HUES6 (cell line): ENCODE results near the gene TAS2R13.

Experiments
- H3K27ac ChIP-seq: 2 replicates; pipeline ENCODE4 v1.7.0; 2013; ENCODE audit warnings: low read depth, mild to moderate bottlenecking, low read length, inconsistent platforms
- H3K27me3 ChIP-seq: 2 replicates; pipeline ENCODE4 v1.6.1; 2013; ENCODE audit warnings: low read length; ENCODE audit not compliant: control insufficient read depth, insufficient read depth
- H3K36me3 ChIP-seq: 2 replicates; pipeline ENCODE4 v1.6.1; 2013; ENCODE audit warnings: low read length; ENCODE audit not compliant: control insufficient read depth, insufficient read depth
- H3K4me1 ChIP-seq: 2 replicates; pipeline ENCODE4 v1.6.1; 2013; ENCODE audit warnings: low read length; ENCODE audit not compliant: control insufficient read depth, insufficient read depth
- H3K4me3 ChIP-seq: 2 replicates; pipeline ENCODE4 v1.5.1; 2013; ENCODE audit warnings: low read depth, low read length
- H3K9ac ChIP-seq: one replicate; pipeline ENCODE4 v1.6.1; 2013; ENCODE audit warnings: mild to moderate bottlenecking, low read length
- H3K9me3 ChIP-seq: 2 replicates; pipeline ENCODE4 v1.6.1; 2013; ENCODE audit warnings: low read depth, low read length; ENCODE audit not compliant: control insufficient read depth, insufficient read depth

The TAS2R13 gene

DNA sequence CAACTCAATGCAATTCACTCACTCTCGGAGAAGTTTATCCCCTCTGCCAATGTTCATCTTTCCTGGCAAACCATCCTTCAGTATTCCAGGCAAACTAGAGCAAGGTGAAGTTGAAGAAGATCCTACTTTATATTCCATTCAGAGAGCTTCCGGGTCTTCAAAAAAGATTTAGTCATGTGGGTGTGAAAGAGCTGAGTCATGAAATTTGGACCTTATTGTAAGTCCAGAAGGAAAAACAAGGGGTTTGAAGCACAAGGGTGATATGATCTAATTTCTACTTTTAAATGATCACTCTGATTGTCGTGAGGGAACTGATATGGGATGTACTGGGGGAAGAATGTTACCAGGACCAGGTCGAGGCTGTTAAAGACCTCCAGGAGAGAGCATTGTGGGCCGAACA, 16.9 kb upstream of the TAS2R13 start:
- Histone ChIP-seq H3K9ac (no peak overlapping the region), H3K36me3 (no peaks in the 10 kb centered on the region), H3K27ac (no peak overlapping the region), H3K4me3 (no peak overlapping the region), H3K4me1 (no peaks in the 10 kb centered on the region), H3K27me3 (no peaks in the 10 kb centered on the region), H3K9me3 (no peaks in the 10 kb centered on the region)

DNA sequence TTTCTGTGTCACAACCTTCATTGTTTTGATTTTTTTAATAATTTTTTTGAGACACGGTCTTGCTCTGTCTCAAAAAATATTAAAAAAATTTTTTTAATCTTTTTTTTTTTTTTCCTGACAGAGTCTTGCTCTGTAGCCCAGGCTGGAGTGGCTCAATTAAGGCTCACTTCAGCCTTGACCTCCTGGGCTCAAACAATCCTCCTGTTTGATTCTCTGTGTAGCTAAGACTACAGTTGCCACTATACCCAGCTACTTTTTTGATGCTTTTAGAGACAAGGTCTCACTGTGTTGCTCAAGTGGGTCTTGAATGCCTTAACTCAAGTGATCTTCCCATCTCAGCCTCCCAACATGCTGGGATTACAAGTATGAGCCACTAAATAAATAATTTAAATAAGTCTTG, 10.4 kb upstream of the TAS2R13 start:
- no peaks in the 10 kb centered on the region for H3K4me1 ChIP-seq
- no peaks in the 10 kb centered on the region for H3K36me3 ChIP-seq
- no peaks in the 10 kb centered on the region for H3K27me3 ChIP-seq
- no peaks in the 10 kb centered on the region for H3K9me3 ChIP-seq
- no peak overlapping the region for H3K9ac ChIP-seq
- H3K27ac ChIP-seq = no peak overlapping the region
- no peak overlapping the region for H3K4me3 ChIP-seq

DNA sequence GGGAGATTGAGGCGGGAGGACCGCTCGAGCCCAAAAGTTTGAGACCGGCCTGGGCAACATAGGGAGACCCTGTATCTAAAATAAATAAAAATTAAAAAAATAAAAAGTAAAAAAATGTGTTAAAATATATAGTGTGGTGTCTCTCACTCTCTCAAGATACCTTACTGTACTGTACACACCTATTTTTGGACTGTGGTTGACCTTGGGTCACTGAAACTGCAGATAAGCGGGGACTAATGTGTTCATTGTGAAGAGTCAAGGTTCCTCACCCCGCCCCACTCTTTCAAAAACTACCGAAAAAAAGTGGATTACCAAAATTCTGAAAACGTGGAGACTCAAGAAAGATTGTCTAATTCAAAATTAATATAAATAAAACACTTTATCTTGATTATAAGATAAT, 1.0 kb upstream of the TAS2R13 start:
- Histone ChIP-seq H3K9ac (no peak overlapping the region), H3K4me3 (no peak overlapping the region), H3K27me3 (no peaks in the 10 kb centered on the region), H3K9me3 (peaks cover under 1% of the 10 kb centered on the region; the same call in 1 of the 2 replicates), H3K36me3 (no peaks in the 10 kb centered on the region), H3K4me1 (no peaks in the 10 kb centered on the region), H3K27ac (no peak overlapping the region)

DNA sequence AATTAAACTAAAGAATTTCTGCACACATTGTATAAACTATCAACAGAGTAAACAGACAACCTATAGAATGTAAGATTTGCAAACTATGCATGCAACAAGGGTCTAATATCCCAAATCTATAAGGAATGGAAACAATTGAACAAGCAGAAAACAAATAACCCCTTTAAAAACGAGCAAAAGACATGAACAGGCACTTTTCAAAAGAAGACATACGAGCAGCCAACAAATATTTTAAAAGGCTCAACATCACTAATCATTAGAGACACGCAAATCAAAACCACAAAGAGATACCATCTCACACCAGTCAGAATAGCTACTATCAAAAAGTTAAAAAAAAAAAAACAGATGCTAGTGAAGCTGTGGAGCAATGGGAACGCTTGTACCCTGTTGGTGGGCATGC, 4.7 kb downstream of the TAS2R13 start:
- Histone ChIP-seq H3K9ac (no peak overlapping the region), H3K9me3 (peaks cover 13% of the 10 kb centered on the region), H3K27me3 (no peaks in the 10 kb centered on the region), H3K4me3 (no peak overlapping the region), H3K36me3 (no peaks in the 10 kb centered on the region), H3K27ac (no peak overlapping the region), H3K4me1 (no peaks in the 10 kb centered on the region)

DNA sequence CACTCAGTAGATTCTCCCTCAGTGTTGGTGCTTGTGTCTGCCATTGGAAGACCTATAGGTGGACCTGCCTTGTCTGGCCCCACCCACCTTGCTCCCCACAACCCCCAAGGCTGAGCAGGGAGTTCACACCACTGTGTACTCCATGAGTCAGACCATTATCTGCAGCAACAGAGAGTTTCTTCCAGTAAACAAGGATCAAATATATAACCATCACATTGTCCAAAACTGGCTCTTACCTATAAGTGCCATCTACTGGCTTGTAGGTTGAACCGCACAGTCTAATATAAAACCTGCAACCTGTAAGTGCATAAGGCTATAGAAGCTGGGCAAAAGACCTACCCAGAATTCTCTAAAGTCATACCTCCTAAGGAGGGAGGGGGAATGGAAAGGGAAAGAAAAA, 7.9 kb downstream of the TAS2R13 start:
- H3K36me3 ChIP-seq = no peaks in the 10 kb centered on the region
- no peak overlapping the region for H3K27ac ChIP-seq
- no peak overlapping the region for H3K4me3 ChIP-seq
- no peaks in the 10 kb centered on the region for H3K4me1 ChIP-seq
- no peak overlapping the region for H3K9ac ChIP-seq
- H3K27me3 ChIP-seq = no peaks in the 10 kb centered on the region
- H3K9me3 ChIP-seq = peaks cover 13% of the 10 kb centered on the region

DNA sequence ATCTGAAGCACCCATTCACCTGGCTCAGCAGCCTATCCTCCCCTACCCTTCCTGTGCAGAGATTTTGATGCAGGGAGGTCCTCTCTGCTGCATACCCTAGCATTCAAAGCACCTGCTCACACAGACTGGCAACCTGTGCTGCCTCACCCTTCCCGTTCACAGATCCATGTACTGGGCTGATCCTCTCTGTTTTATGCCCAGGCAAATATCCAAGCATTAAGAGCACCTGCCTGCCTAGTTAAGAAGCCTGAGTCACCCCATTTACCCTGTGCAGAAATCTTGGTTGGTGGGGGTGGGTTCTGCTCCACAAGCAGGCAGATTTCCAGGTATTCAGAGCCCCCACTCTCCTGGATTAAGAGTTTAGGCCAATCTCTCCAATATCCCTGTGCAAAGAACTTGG, 8.4 kb downstream of the TAS2R13 start:
- H3K4me1 ChIP-seq = no peaks in the 10 kb centered on the region
- H3K27ac ChIP-seq = no peak overlapping the region
- H3K9ac ChIP-seq = no peak overlapping the region
- peaks cover 13% of the 10 kb centered on the region for H3K9me3 ChIP-seq
- no peaks in the 10 kb centered on the region for H3K36me3 ChIP-seq
- no peak overlapping the region for H3K4me3 ChIP-seq
- H3K27me3 ChIP-seq = no peaks in the 10 kb centered on the region

DNA sequence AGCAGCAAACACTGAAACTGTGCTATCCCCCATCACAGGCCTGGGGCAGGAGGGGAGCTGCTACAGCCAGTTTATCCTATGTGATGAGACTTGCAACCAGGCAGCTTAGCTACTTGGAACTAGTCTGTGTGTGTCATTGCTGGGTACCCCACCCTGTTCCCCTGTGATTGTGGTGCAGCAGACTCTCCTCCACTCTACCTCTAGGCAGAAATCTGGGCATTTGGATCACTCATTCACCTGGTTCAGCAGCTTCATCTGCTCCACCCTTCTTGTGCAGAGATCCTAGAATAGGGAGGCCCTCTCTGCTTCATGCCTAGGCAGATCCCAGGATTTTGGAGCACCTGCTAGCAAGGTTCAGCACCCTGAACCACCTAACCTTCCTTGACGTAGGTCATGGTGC, 8.8 kb downstream of the TAS2R13 start:
- Histone ChIP-seq H3K9ac (no peak overlapping the region), H3K36me3 (no peaks in the 10 kb centered on the region), H3K4me3 (no peak overlapping the region), H3K4me1 (no peaks in the 10 kb centered on the region), H3K27ac (no peak overlapping the region), H3K9me3 (peaks cover 13% of the 10 kb centered on the region), H3K27me3 (no peaks in the 10 kb centered on the region)

DNA sequence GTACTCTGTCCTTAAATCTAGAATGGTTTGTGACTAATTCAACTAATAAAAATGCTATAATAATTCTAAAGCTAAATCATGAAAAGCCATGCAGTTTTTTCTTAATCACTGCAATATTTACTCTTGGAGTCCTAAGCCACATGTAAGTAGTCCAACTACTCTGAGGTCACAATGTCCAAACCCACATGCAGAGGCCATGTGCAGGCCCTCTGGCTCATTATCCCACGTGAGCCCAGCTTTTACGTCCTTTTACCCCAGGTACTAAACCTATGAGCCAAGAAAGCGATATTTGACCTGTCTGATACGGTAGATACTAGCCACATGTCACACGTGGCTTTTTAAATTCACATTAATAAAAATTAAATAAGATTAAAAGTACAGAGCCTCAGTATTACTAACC, 12.5 kb downstream of the TAS2R13 start:
- Histone ChIP-seq H3K27ac (no peak overlapping the region), H3K4me1 (no peaks in the 10 kb centered on the region), H3K4me3 (no peak overlapping the region), H3K27me3 (no peaks in the 10 kb centered on the region), H3K9ac (no peak overlapping the region), H3K36me3 (no peaks in the 10 kb centered on the region), H3K9me3 (no peaks in the 10 kb centered on the region)

DNA sequence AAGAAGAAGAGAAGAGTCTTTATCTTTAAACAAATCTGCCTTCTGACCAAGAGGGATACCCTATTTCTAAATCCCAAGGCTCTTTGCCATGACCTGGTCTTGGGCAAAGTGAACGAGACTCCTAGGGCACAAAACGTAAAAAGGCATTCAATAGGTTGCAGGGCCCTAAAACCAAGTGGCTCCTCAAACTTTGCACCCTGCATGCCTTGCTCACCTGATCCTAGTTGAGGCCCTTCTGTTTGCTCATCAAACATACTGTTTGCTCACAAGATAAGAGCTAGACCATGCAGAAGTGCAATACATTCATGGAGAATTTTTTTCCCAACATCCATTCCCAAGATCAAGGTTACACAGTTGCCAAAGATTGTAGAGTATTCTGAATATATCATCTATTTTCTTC, 17.4 kb downstream of the TAS2R13 start:
- no peak overlapping the region for H3K9ac ChIP-seq

DNA sequence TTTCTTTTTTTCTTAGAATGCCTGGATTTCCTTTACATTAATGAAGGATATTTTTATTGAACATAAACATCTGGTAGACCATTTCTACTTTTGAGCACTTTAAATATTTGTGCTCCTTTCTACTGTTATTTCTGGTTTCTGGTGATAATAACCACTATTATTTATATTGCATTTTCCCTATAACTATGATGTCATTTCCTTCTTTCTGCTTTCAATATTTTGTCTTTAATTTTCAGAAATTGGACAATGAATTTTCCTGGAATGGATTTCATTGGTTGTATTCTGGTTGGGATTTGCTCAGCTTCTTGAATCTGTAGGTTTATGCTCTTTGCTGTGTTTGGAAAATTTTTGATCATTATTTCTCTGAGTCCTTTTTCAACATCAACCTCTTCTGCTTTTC, 20.1 kb downstream of the TAS2R13 start:
- Histone ChIP-seq H3K4me1 (no peaks in the 10 kb centered on the region; the same call in 1 of the 2 replicates), H3K36me3 (no peaks in the 10 kb centered on the region), H3K9me3 (no peaks in the 10 kb centered on the region), H3K4me3 (no peak overlapping the region), H3K27ac (no peak overlapping the region), H3K27me3 (no peaks in the 10 kb centered on the region), H3K9ac (no peak overlapping the region)

More for the DNA sequence above, 17.4 kb downstream of the TAS2R13 start:
- Histone ChIP-seq H3K36me3 (no peaks in the 10 kb centered on the region), H3K27me3 (no peaks in the 10 kb centered on the region), H3K4me1 (no peaks in the 10 kb centered on the region; the same call in 1 of the 2 replicates), H3K4me3 (no peak overlapping the region), H3K9me3 (no peaks in the 10 kb centered on the region), H3K27ac (no peak overlapping the region)

DNA sequence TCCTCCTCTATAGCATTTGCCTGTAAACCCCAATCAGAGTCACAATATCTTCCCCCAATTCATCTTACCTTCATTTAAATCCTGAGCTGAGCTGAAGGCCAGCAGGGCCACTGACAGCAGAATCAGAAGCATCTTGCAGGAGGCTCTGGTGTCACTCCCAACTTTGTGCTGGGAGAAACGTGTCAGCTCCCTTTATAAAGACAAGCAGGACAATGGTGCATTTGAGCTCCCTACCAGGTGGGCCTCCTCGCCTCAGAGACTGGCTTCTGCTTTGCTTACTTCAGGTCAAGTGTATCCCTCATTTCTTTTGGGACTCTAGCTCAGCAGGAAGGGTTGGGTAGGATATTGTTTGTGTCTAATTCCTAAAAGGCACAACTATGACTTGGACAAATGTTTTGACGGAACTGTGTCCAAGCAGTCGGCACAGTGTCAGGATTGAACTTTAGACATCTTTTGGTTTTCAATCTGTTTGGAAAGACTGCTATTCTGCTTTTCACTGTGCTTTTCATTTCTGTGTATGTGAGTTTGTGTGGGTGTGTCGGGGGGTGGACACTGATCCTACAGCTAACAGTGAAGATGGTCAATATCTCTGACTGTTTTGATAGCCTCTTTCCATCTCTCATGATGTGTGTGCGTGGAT, 25.2 kb downstream of the TAS2R13 start, which contains the start of gene PRH1:
TSS of gene PRH1 (minus strand) at position 170 of the 640 bp plus-strand sequence. CDS start at position 132, 38 bp downstream.
- H3K9me3 ChIP-seq = no peaks in the 10 kb centered on the region
- no peak within 1 kb of the TSS for H3K27ac ChIP-seq
- no peaks in the 10 kb centered on the region for H3K27me3 ChIP-seq
- H3K4me1 ChIP-seq = no peaks in the 10 kb centered on the region
- no peak within 1 kb of the TSS for H3K4me3 ChIP-seq
- H3K9ac ChIP-seq = no peak within 1 kb of the TSS
- peaks cover 4% of the 10 kb centered on the region; the same call in 1 of the 2 replicates for H3K36me3 ChIP-seq
